ENCODE results near the gene DMD.
A peak's percentile ranks its signal among the peaks of the same experiment; 100 is the strongest.

The DMD gene

GRCh38 chrX:31665454-31665853 lies 1545.9 kb downstream of the DMD start:
- DNase-seq (ENCODE audit: low read depth), result no peak
- no peak overlapping the region for H3K4me3 ChIP-seq (ENCODE audit: low read depth, low read length)
- no peak for TF ChIP-seq CTCF (IDR thresholded peaks at IDR 0.05; ENCODE audit: control insufficient read depth, extremely low read depth, insufficient read depth)

- TF ChIP-seq CTCF (IDR thresholded peaks at IDR 0.05; ENCODE audit: control insufficient read depth, extremely low read depth, insufficient read depth), result no peak
- DNase-seq (ENCODE audit: low read depth), result no peak
- H3K4me3 ChIP-seq (ENCODE audit: low read depth, low read length), result no peak overlapping the region
Observed at GRCh38 chrX:31663172-31663571, 1548.2 kb downstream of the DMD start.

- H3K4me3 ChIP-seq (ENCODE audit: low read depth, low read length), result no peak overlapping the region
- no peak for TF ChIP-seq CTCF (IDR thresholded peaks at IDR 0.05; ENCODE audit: control insufficient read depth, extremely low read depth, insufficient read depth)
- DNase-seq (ENCODE audit: low read depth), result no peak
Observed at GRCh38 chrX:31661280-31661810, 1550.0 kb downstream of the DMD start.

GRCh38 chrX:31658360-31658759 lies 1553.0 kb downstream of the DMD start:
- TF ChIP-seq CTCF (IDR thresholded peaks at IDR 0.05; ENCODE audit: control insufficient read depth, extremely low read depth, insufficient read depth), result peak; percentile 46
- peak; percentile 1 for DNase-seq (ENCODE audit: low read depth)
- H3K4me3 ChIP-seq (ENCODE audit: low read depth, low read length), result no peak overlapping the region

- no peak for TF ChIP-seq CTCF (IDR thresholded peaks at IDR 0.05; ENCODE audit: control insufficient read depth, extremely low read depth, insufficient read depth)
- no peak for DNase-seq (ENCODE audit: low read depth)
- H3K4me3 ChIP-seq (ENCODE audit: low read depth, low read length), result no peak overlapping the region
Observed at GRCh38 chrX:31656013-31656412, 1555.3 kb downstream of the DMD start.

- no peak for DNase-seq (ENCODE audit: low read depth)
- TF ChIP-seq CTCF (IDR thresholded peaks at IDR 0.05; ENCODE audit: control insufficient read depth, extremely low read depth, insufficient read depth), result no peak
- no peak overlapping the region for H3K4me3 ChIP-seq (ENCODE audit: low read depth, low read length)
Observed at GRCh38 chrX:31653422-31653821, 1557.9 kb downstream of the DMD start.

GRCh38 chrX:31652650-31653049 lies 1558.7 kb downstream of the DMD start:
- no peak for DNase-seq (ENCODE audit: low read depth)
- TF ChIP-seq CTCF (IDR thresholded peaks at IDR 0.05; ENCODE audit: control insufficient read depth, extremely low read depth, insufficient read depth), result no peak
- H3K4me3 ChIP-seq (ENCODE audit: low read depth, low read length), result no peak overlapping the region
